HL-60/S4 treated with retinoic acid at 250 ng/mL for 4 days and 3 days (cell line): ENCODE results near the gene WFDC11.
"Not testable (repeated sequence)": the region's sequence is repeated elsewhere in the genome, so short reads cannot be mapped to it uniquely, and the experiment has no call there.

Source experiments
- in situ Hi-C: fragments of 300-500 bp; cut with MboI; formaldehyde crosslinking; loops from 2 replicates; pipeline ENCODE4 v1.7.0; 2022; ENCODE audit warnings: low sequenced_read_pairs

The WFDC11 gene

DNA sequence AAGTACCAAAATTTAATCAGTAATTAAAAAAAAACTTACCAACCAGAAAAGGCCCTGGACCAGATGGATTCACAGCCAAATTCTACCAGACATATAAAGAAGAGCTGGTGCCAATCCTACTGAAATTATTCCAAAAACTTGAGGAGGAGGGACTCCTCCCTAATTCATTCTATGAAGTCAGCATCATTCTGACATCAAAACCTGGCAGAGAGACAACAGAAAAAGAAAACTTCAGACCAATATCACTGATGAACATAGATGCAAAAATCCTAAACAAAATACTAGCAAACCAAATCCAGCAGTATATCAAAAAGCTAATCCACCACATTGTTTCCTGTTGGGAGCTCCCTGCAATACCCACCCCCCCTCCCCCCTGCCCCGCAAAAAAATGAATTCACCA lies at the start of gene WFDC11:
WFDC11 (minus strand) TSS at position 101 of the 400 bp plus-strand sequence. CDS start 19,639 bp downstream, outside the sequence.
- in situ Hi-C loops = no loop called here

DNA sequence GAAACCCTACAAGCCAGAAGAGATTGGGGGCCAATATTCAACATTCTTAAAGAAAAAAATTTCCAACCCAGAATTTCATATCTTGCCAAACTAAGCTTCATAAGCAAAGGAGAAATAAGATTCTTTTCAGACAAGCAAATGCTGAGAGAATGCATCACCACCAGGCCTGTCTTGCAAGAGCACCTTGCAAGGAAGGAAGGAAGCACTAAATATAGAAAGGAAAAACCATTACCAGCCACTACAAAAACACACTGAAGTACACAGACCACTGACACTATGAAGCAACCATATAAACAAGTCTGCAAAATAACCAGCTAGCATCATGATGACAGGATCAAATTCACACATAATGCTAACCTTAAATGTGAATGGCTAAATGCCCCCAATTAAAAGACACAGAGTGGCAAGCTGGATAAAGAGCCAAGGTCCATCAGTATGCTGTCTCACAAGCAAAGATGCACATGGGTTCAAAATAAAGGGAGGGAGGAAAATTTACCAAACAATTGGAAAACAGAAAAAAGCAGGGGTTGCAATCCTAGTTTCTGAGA lies 46.2 kb upstream of the WFDC11 start:
- in situ Hi-C loops = not testable (repeated sequence)

DNA sequence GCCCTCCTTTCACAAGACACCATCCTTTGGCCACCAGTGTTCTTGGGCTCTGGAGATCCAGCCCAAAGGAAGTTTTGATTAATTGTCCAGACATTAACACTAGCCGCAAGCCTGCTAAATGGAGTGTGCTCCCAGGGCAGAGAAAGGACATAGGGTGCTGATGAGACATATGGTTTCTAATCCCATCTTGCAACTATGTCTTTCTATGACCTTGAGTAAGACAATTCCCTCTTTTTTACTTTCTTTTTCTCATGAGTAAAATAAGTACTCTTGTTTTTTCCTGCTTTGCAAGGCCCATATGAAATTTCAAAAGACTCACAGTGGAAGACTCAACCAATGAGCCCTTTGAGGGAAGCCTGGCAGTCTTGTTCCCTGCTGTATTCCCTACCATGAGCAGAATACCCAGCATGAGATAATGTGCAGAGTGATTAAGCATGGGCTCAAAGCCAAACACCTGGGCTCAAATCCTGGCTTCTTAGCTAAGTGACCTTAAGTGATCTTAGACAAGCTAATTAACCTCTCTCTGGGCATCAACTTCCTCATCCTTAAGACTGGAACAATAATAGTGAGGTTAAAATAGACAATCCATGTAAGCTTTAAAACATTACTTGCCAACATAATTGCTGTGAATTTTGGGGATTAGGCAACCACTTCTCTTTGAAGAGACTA lies 35.1 kb upstream of the WFDC11 start, which contains the start of gene WFDC10B:
WFDC10B (minus strand) TSS at position 51 of the 669 bp plus-strand sequence. CDS start 19,027 bp downstream, outside the sequence.
- in situ Hi-C loops = no loop called here

DNA sequence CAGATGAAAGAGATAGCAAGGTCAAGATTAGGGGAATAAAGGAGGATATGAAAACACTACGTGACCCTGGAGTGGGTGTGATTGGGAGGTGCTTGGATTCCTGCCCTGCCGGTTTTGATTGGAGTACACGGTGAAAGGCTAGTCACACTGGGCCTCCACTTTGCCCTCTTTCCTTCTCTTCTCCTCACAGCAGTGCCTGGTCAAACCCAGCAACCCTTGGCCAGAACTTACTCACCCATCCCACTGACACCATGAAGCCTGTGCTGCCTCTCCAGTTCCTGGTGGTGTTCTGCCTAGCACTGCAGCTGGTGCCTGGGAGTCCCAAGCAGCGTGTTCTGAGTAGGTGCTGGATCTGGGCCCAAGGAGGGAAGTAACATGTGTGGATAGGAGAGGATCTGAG lies 31.8 kb upstream of the WFDC11 start, which contains the start of gene WFDC13:
WFDC13 (plus strand) TSS at position 166 of the 400 bp plus-strand sequence; CDS start at position 252, 86 bp downstream.
- in situ Hi-C loops = no loop called here

DNA sequence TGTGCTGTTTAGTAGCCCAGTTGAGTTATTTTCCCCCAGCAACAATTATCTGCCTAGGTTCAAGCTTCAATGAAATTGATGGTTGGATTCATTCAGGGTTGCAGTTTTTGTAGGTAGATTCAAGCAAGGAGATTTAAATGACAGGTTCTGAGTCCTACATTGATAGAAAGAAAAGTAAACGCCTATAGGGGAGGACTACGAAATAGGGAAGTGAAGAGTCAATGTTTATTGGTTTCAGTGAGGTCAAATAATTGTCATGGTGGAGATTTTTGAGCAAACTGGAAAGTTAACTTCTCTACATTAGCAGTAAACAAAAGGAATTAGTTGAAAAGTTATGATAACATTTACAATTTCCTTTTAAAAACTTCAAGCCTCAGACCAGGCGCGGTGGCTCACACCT lies 31.1 kb upstream of the WFDC11 start:
- in situ Hi-C loops = no loop called here

DNA sequence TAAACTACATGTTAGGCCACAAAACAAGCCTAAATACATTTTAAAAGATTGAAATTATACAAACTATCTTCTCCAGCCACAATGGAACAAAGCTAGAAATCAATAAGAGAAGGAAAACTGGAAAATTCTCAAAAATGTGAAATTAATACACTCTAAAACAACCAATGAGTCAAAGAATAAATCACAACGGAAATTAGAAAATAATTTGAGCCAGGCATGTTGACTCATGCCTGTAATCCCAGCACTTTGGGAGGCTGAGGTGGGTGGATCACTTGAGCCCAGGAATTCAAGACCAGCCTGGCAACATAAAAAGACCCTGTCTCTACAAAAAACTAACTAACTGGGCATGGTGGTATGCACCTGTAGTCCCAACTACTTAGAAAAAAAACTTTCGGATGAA lies 25.5 kb upstream of the WFDC11 start:
- in situ Hi-C loops = no loop called here

DNA sequence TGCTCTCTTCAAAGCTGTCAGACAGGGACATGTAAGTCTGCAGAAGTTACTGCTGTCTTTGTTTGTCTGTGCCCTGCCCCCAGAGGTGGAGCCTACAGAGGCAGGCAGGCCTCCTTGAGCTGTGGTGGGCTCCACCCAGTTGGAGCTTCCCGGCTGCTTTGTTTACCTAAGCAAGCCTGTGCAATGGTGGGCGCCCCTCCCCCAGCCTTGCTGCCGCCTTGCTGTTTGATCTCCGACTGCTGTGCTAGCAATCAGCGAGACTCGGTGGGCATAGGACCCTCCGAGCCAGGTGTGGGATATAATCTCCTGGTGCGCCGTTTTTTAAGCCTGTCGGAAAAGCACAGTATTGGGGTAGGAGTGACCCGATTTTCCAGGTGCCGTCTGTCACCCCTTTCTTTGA lies 23.3 kb upstream of the WFDC11 start:
- in situ Hi-C loops = not testable (repeated sequence)

DNA sequence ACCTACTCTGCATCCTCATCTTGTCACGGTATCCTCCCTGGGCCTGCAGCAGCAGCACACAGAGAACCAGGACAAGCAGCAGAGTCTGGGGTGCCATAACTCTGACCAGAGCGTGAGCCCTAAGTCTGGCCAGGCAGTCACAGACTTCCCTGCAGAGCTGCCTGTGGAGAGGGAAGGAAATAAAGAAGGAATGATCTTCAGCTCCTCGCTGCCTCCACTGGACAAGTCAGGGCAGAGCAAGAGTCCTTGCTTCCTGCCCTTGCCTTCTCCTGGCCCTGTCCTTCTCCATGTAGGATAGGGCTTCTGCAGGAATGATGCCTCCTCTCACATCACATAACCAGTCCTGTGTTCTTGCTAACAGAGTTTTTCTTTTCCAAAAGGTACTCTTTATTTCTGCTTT lies 15.9 kb upstream of the WFDC11 start:
- in situ Hi-C loops = no loop called here

DNA sequence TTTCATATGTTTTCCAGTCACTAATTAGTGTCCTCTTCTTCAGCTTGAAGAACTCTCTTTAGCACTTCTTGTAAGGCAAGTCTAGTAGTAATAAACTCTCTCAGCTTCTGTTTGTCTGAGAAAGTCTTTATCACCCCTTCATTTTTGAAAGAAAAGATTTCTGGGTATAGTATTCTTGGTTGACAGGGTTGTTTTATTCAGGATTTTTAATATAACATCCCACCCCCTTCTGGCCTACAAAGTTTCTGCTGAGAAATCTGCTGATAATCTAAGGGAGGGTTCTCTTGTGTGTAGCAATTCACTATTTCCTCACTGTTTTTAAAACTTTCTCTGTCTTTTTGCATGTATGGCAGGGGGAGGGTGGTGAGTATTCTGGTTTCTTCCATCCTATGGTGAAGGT lies 9.6 kb upstream of the WFDC11 start:
- in situ Hi-C loops = no loop called here

DNA sequence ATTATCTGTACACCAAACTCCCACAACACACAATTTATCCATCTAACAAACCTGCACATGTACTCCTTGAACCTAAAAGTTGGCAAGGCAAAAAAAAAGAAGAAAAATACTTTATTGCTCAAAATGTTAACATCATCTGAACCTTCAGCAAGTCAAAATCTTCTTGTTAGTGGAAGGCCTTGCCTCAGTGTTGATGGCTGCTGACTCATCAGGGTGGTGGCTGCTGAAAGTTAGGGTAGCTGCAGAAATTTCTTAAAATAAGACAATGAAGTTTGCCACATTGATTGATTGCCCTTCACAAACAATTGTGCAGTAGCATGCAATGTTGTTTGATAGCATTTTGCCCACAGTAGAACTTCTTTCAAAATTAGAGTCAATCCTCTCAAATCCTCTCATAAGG lies 2.7 kb upstream of the WFDC11 start:
- in situ Hi-C loops = no loop called here

DNA sequence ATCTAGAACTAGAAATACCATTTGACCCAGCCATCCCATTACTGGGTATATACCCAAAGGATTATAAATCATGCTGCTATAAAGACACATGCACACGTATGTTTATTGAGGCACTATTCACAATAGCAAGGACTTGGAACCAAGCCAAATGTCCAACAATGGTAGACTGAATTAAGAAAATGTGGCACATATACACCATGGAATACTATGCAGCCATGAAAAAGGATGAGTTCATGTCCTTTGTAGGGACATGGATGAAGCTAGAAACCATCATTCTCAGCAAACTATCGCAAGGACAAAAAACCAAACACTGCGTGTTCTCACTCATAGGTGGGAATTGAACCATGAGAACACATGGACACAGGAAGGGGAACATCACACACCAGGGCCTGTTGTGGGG lies 13.0 kb downstream of the WFDC11 start:
- in situ Hi-C loops = not testable (repeated sequence)

DNA sequence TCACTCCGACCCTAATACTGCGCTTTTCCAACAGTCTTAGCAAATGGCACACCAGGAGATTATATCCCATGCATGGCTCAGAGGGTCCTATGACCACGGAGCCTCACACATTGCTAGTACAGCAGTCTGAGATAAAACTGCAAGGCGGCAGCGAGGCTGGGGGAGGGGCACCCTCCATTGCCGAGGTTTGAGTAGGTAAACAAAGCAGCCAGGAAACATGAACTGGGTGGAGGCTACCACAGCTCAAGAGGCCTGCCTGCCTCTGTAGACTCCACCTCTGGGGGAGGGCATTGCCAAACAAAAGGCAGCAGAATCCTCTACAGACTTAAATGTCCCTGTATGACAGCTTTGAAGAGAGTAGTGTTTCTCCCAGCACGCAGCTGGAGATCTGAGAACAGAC lies 18.3 kb downstream of the WFDC11 start:
- in situ Hi-C loops = not testable (repeated sequence)

DNA sequence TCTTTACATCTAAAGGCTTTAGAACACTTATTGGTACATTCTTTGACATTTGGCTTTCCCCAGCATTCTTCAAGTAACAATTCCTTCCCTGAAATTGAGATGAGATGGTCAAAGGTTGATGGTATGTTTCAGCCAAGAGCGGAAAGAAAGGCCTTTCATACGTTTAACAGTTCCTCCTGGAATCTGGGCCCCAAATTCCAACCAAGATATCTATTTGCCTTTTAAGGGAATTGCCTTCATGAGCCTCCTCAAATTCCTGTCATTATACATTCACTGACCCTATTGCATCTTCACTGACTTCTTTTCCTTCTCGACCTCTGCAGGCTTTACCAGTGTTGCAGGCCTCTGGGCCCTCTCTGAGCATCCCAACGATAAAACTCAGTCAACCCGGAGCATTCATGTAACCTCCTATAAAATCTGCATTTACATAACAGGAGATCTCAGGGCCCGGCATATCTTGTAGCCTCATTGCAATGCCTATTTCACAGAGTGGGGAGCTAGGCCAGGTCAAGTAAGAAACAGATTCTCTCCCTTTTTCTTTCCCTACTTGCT lies 20.7 kb downstream of the WFDC11 start:
- in situ Hi-C loops = no loop called here

DNA sequence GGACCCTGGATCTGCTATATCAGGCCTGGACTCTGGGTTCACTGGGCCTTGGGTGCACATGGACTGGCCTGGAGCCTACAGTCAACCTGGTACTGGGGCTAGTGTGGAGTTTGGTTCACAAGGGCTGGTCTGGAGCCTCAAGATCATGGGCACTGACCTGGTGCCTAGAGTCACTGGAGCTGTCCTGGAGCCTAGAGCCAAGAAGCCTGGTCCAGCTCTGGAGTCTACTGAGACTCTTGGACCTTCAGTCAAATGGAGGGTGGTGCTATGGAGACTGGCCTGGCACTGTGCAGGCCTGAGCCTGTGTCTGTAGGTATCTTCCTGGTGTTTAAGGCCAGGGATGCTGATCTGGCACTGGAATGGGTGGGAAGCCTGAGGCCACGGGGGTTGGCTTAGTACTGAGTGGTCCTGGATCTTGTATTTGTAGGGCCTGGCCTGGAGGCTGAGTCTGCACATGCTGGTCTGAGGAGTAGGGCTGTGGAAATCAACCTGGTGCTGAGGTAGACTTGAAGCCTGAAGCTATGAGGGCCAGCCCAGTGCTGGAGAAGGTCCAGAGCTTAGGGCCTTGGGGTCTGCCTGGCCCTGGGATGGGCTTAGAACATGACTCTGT lies 22.5 kb downstream of the WFDC11 start:
- in situ Hi-C loops = no loop called here

DNA sequence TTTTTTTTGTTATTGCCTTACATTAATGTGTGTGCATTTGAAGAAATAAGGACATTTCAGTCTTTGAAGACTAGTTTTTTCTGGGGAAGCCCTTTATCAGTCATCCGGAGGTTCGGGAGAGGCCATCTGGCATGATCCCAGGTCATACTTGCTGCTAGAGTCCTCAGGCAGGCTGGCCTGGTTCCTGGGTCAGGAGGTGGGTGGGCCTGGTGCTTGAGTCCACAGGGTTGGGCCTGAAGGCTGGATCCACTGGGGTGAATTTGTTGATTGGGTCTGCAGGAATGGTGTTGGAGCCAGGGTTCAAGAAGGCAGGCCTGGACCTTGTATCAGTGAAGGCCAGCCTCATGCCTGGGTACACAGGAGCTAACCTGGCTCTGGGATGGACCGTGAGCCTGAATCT lies 23.2 kb downstream of the WFDC11 start:
- in situ Hi-C loops = no loop called here

DNA sequence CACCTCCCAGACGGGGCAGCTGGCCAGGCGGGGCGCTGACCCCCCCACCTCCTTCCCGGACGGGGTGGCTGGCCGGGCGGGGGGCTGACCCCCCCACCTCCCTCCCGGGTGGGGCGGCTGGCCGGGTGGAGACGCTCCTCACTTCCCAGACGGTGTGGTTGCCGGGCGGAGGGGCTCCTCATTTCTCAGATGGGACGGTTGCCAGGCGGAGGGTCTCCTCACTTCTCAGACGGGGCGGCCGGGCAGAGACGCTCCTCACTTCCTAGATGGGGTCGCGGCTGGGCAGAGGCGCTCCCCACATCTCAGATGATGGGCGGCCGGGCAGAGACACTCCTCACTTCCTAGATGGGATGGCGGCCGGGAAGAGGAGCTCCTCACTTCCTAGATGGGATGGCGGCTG lies 24.2 kb downstream of the WFDC11 start:
- in situ Hi-C loops = not testable (repeated sequence)

DNA sequence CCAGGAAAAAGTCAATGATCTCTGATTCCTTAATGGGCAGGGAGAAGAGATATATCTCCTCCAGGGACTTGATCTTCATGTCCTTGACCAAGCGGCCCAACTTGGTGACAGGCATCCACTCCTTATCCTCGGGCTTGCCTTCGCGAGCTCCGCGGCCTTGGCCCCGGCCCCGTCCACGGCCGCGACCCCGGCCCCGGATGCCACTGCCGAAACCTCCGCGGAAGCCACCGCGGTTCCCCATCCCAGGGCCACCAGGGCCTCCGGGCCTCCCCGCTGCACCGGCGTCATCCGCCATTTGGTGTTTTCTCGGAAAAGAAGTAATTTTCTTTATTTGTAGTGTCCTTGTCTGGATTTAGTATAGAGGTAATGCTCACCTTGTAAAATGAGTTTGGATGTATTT lies 29.0 kb downstream of the WFDC11 start:
- in situ Hi-C loops = not testable (repeated sequence)

DNA sequence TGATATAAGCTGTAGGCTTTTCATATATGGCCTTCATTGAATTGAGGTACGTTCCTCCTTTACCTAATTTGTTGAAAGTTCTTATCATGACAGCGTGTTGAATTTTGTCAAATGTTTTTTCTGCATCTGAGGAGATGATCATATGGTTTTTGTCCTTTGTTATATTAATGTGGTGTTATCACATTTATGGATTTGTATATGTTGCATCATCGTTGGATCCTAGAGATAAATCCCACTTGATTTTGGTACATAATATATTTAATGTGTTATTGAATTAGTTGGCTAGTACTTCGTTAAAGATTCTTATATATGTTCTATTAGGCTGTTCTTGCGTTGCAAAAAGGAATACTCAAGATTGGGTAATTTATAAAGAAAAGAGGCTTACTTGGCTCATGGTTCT lies 30.4 kb downstream of the WFDC11 start:
- in situ Hi-C loops = no loop called here

DNA sequence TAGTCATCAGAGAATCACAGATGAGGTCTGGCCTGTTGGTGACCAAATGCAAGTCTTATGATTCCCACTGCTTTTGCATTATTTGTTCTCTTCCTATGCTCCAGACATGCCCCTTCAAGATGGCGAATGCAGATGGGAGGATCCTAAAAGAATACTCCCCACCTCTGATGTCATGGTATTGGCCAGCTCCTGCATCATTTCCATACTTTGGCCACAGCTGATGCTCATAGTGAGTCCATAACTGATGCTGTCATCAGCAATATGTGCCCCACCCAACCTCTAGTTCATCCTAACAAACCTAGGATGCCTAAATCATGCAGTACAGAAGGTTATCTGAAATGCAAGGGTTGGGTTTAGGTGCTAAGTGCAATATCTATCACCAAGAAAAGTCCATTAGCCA lies 33.5 kb downstream of the WFDC11 start:
- in situ Hi-C loops = no loop called here

DNA sequence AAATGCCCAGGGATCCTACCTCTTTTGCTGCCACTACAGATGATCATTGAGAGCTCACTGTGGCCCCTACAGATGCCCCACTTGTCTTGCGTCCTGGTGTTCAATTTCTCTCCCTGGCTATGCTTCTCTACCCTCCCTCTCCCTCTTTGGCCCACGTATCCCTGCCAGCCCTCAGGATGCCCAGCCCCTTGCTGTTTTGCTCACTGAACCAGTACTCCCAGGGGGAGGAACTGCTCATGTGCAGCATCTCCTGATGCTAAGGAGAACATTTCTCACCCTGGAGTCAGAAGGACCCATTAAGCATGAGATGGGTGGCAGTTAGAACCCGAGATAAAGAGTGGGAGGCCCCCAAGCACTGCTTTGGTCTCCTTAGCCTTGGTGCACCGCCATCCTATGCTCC lies 38.9 kb downstream of the WFDC11 start, which contains the start of gene WFDC9:
WFDC9 (minus strand) TSS at position 101 of the 400 bp plus-strand sequence. CDS start 21,103 bp downstream, outside the sequence.
- in situ Hi-C loops = no loop called here

DNA sequence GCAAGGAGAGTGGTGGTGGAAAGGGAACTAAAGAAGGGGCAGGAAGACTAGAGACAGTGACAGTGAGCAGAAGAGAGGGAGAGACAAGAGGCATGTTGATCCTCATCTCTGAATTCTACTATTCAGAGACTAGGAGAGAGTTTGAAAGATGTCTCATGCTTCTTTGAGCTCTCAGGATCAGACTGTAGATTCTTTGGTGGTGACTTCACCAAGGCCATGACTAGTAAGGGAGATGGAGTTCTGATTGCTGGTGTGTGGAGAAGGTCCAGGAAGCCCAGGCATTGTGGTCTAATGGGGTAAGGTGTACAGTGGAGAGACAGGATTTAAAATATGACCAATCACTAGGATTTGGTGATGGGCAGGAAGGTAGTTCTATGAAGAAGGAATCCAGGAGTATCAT lies 39.7 kb downstream of the WFDC11 start:
- in situ Hi-C loops = no loop called here
